AG10803 (cell line): ENCODE results near the gene MITF.

ENCODE experiments used
- DNase-seq: peaks from one replicate; pipeline ENCODE4 v3.0.0; 2010; ENCODE audit warnings: low read depth
- H3K4me3 ChIP-seq: 2 replicates; pipeline ENCODE4 v1.5.1; 2011; ENCODE audit warnings: mild to moderate bottlenecking, low read length, control low read depth
- TF ChIP-seq, protein P1 (sequence below): conservative IDR thresholded peaks from 2 replicates; pipeline ENCODE4 v1.5.1; 2011; ENCODE audit warnings: mild to moderate bottlenecking, low read length, control low read depth, inconsistent platforms

Gene MITF

DNA sequence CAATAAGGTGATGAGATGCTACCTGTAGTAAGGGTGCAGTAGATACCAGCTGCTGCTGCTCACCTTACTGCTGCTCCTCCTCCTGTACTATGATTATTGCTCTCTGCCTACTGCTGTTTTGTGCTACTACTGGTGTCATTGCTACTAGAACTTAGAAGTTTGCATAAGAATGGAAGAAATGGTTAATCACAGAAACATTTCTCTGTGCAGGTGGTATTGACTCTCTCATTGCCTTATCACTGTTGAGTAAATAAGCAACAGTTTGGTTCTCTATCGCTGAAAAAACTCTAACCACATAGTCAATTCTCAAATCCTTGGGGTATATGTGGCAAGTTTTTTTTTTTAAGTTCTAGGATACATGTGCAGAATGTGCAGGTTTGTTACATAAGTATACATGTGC is 16.5 kb downstream of the MITF start:
- no peak for DNase-seq
- TF ChIP-seq, protein P1, sequence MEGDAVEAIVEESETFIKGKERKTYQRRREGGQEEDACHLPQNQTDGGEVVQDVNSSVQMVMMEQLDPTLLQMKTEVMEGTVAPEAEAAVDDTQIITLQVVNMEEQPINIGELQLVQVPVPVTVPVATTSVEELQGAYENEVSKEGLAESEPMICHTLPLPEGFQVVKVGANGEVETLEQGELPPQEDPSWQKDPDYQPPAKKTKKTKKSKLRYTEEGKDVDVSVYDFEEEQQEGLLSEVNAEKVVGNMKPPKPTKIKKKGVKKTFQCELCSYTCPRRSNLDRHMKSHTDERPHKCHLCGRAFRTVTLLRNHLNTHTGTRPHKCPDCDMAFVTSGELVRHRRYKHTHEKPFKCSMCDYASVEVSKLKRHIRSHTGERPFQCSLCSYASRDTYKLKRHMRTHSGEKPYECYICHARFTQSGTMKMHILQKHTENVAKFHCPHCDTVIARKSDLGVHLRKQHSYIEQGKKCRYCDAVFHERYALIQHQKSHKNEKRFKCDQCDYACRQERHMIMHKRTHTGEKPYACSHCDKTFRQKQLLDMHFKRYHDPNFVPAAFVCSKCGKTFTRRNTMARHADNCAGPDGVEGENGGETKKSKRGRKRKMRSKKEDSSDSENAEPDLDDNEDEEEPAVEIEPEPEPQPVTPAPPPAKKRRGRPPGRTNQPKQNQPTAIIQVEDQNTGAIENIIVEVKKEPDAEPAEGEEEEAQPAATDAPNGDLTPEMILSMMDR, result no peak
- H3K4me3 ChIP-seq, result no peak overlapping the region

DNA sequence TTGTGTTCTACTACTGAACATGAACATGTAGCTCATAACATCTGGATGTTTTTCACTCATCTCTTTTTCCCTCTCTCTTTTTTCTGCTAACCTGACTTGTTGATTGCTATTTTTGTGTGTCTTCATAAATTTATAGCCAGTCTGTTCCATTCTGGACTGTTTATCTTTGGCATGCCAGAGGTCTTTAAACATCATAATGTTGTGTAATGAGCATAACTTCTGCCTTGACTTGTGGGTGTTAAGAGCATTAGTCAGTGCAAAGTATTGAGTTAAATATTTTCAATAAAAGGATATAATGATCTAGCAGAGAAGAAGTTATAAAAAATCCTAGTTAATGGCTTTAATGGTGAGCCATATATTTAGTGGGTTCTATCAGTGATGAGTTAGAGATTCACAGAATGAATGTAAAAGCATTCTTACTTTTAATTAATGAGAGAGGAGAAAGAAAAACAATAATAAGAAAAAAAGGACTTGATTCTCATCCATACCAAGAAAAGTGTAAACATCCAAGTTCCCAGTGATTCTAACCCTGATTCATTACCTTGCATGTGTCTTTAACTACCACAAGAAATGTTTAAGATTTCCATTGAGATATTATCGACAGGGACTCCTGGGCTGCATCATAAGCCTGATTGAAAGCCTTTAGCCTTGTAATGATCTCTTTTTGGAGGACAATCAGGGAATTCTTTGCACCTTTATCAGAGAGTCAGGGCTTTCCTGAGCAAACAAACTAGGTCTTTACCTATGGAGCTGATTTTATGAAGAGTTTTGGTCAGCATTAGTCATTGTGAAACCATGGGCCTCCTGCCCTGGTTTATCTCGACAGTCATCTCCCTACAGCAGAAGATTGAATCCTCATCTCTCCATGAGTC is 22.9 kb downstream of the MITF start:
- TF ChIP-seq, protein P1, result no peak
- DNase-seq, result peak; percentile 77
- H3K4me3 ChIP-seq, result no peak overlapping the region

DNA sequence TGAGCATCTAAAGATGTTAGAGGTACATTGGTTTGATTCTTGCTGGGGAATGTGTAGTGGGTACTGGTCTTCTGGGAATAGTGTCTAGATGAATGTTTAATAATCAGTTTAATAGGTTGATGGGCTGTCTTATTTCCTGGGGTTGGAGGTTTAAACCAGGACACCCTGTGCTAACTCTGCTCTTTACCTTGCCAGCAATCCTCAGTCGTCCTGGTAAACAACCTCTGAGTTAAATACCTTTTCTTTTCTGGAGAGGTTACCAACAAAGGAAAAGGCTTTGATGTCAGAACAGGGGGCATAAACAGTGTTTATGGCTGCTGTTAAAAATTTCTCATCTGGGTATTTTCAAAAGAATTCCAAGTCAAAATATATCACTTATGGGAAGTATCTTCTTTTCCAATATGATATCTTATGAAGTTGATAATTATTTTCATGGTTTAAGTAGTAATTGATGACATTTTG is 23.5 kb downstream of the MITF start:
- no peak for DNase-seq
- no peak overlapping the region for H3K4me3 ChIP-seq
- TF ChIP-seq, protein P1, result no peak

DNA sequence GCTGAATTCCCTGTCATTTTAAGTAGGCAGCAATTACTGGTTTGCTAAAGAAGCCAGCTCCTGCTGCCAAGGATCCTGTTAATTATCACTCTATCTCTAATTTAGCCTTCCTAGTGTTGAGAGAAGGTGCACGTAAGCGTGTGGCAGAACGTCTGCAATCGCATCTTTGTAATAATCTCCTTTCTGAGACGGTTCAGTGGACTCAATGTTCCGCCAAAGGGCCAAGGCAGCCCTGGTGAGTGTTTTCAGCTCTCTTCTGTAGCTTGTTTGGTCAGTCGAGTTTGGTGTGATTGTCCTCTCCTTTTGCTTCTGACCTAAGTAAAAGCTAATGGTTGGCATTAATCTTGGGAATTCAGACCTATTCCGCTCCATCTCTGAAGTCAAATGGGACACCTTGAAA is 24.2 kb downstream of the MITF start:
- no peak for DNase-seq
- TF ChIP-seq, protein P1, result no peak
- H3K4me3 ChIP-seq, result no peak overlapping the region

DNA sequence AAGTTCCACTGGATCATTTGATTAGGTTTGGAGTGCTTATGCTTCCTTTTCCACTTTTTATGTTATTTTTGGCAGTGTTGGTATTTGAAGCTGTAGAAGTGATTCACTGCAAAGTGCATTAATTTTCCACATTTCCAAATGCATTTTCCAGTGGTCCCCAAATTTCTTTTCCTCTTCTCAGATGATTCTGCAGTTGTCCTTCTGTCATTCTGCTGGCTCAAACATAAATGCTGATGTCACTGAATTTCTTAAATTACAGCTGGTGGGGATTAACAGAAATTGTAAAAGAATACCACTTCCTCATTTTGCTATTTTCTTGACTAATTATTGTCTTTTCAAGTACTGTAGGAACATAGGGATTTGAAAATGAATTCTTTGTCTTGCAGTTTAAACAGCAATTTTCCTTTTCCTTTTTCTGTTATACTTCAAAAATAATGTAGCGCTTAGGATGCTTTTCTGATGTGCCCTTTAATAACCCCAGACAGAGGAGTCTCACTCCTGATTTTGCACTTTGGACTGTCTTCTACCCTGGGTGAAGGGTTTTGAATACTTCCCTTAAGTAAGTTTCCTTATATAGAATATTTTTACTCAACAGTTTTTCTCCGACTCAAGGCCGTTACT is 25.0 kb downstream of the MITF start:
- no peak for DNase-seq
- no peak overlapping the region for H3K4me3 ChIP-seq
- TF ChIP-seq, protein P1, result no peak

DNA sequence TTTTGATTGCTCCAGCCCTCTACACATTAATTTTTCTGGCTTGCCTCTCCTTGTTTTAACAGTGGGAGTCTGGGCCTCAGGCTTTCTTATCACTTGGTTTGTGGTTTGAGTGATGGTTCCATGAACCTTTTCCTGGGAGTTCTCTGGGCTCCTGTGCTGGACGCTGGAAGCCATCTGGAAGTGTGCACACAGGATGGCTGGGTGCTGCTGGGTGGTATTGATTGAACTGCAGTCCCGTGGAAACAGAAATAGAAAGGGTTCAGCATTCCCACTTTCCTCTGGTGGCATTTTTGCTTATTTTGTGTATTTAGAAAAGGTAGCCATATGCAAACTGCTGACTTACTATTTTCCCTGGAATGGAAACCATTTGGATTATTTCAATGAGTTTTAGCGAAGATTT is 25.6 kb downstream of the MITF start:
- TF ChIP-seq, protein P1, result no peak
- no peak overlapping the region for H3K4me3 ChIP-seq
- no peak for DNase-seq

DNA sequence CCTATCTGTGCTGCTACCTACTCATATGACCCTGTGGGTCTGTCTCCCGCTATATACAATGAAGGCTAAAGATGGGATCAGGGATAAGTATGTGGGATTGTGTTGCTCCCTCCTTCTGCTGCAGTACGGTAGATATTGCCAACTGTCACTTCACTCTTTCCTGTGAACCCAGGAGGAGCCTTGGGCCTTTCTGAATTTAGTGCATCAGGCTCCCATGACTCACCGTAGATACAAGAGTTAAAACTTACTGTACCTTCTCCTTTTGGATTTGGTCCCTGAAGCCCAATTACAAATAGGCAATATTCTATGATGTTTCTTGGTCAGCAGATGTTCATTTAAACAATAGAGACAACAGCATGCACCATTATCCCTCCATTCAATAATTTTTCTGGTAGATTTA is 27.4 kb downstream of the MITF start:
- no peak for DNase-seq
- TF ChIP-seq, protein P1, result no peak
- H3K4me3 ChIP-seq, result no peak overlapping the region
